ENCODE measurements around the gene SLC35A5. TPM values are rescaled to one million over a fixed set of nuclear protein-coding genes. Genes with fewer than 3 reads are reported as not detected.
A peak's percentile ranks its signal among the peaks of the same experiment; 100 is the strongest.

SLC35A5 gene
- total RNA-seq, 1 donor from 2014 or later = 20.8 TPM

- no peak for TF ChIP-seq CTCF (IDR thresholded peaks at IDR 0.05)
- no peaks in the 10 kb centered on the region for H3K36me3 ChIP-seq
- DNase-seq (ENCODE audit: low spot score in 2 of 2) = no peak
- peaks cover 0 to 38% of the 10 kb centered on the region in 2 donors for H3K4me1 ChIP-seq
- H3K4me3 ChIP-seq = peak overlapping the region in 1 of 2 donors; percentile 56
- no peaks in the 10 kb centered on the region for H3K9me3 ChIP-seq
- H3K27me3 ChIP-seq = no peaks in the 10 kb centered on the region
- intact Hi-C loops (cut with DNase I) = no loop called here
- peak overlapping the region; percentile 72 to 76 for H3K27ac ChIP-seq
Observed at GRCh38 chr3:112634786-112635541, 73.1 kb downstream of the SLC35A5 start.

Other genes starting within 250 kb of the SLC35A5 start
- gene CD200, start 228.9 kb upstream of the SLC35A5 start, total RNA-seq = 3.6 TPM
- not detected for gene BTLA, start 62.6 kb upstream of the SLC35A5 start, total RNA-seq
- gene ATG3, start 83 bp upstream of the SLC35A5 start, total RNA-seq = 73.3 TPM
- gene CCDC80, start 79.1 kb downstream of the SLC35A5 start, total RNA-seq = 160 TPM

Measured in ascending aorta (tissue), 2 donors.